H9 (cell line): ENCODE data around the gene ABL2. TPM values are rescaled to one million over a fixed set of nuclear protein-coding genes. Genes with fewer than 3 reads are reported as not detected.

Experiments
- DNase-seq: peaks from one replicate; pipeline ENCODE4 v3.0.0-alpha.2; 2017
- H2AFZ ChIP-seq: one replicate; pipeline ENCODE4 v1.6.1; 2013; ENCODE audit warnings: mild to moderate bottlenecking, low read length, control low read depth, moderate library complexity
- H2AK5ac ChIP-seq: 2 replicates; pipeline ENCODE4 v1.6.1; 2013; ENCODE audit warnings: low read length, control low read depth, mixed read lengths; ENCODE audit not compliant: insufficient read length
- H2BK120ac ChIP-seq: one replicate; pipeline ENCODE4 v1.6.1; 2013; ENCODE audit warnings: low read depth, mild to moderate bottlenecking, low read length, control low read depth, inconsistent platforms; ENCODE audit not compliant: poor library complexity, severe bottlenecking
- H2BK12ac ChIP-seq: 2 replicates; pipeline ENCODE4 v1.6.1; 2013; ENCODE audit warnings: low read length, control low read depth, mixed read lengths, low read depth; ENCODE audit not compliant: insufficient read length
- H2BK15ac ChIP-seq: 2 replicates; pipeline ENCODE4 v1.6.1; 2013; ENCODE audit warnings: low read depth, low read length, control low read depth
- H2BK20ac ChIP-seq: one replicate; pipeline ENCODE4 v1.6.1; 2013; ENCODE audit warnings: low read depth, mild to moderate bottlenecking, low read length, control low read depth, inconsistent platforms; ENCODE audit not compliant: poor library complexity, severe bottlenecking
- H2BK5ac ChIP-seq: 2 replicates; pipeline ENCODE4 v1.6.1; 2013; ENCODE audit warnings: low read length, control low read depth, mixed read lengths; ENCODE audit not compliant: insufficient read length
- H3K14ac ChIP-seq: 2 replicates; pipeline ENCODE4 v1.6.1; 2013; ENCODE audit warnings: low read length, control low read depth; ENCODE audit not compliant: insufficient read depth
- H3K18ac ChIP-seq: 2 replicates; pipeline ENCODE4 v1.6.1; 2013; ENCODE audit warnings: low read depth, mild to moderate bottlenecking, mixed read lengths, low read length, control low read depth; ENCODE audit not compliant: insufficient read length
- H3K23ac ChIP-seq: 2 replicates; pipeline ENCODE4 v1.6.1; 2013; ENCODE audit warnings: low read length, control low read depth, mixed read lengths, low read depth; ENCODE audit not compliant: insufficient read length
- H3K23me2 ChIP-seq: 2 replicates; pipeline ENCODE4 v1.6.1; 2013; ENCODE audit warnings: low read depth, mild to moderate bottlenecking, mixed read lengths, low read length, control low read depth; ENCODE audit not compliant: insufficient read length, poor library complexity, severe bottlenecking
- H3K27ac ChIP-seq: 2 replicates; pipeline ENCODE4 v1.5.1; 2013; ENCODE audit warnings: low read length, control low read depth, mixed read lengths, low read depth; ENCODE audit not compliant: insufficient read length
- H3K27me3 ChIP-seq: 2 replicates; pipeline ENCODE4 v1.6.1; 2013; ENCODE audit warnings: low read length, control low read depth, inconsistent platforms; ENCODE audit not compliant: insufficient read depth
- H3K4ac ChIP-seq: 2 replicates; pipeline ENCODE4 v1.6.1; 2013; ENCODE audit warnings: low read depth, mild to moderate bottlenecking, control low read depth, inconsistent platforms, low read length, moderate library complexity
- H3K4me1 ChIP-seq: 2 replicates; pipeline ENCODE4 v1.6.1; 2013; ENCODE audit warnings: low read length, control low read depth, inconsistent platforms; ENCODE audit not compliant: insufficient read depth
- H3K4me2 ChIP-seq: 2 replicates; pipeline ENCODE4 v1.6.1; 2013; ENCODE audit warnings: low read length, control low read depth, mixed read lengths; ENCODE audit not compliant: insufficient read length, insufficient read depth
- H3K56ac ChIP-seq: 2 replicates; pipeline ENCODE4 v1.6.1; 2013; ENCODE audit warnings: low read depth, mild to moderate bottlenecking, mixed read lengths, low read length, control low read depth; ENCODE audit not compliant: insufficient read length
- H3K79me1 ChIP-seq: 2 replicates; pipeline ENCODE4 v1.6.1; 2013; ENCODE audit warnings: low read depth, mild to moderate bottlenecking, moderate library complexity, low read length, control low read depth, inconsistent platforms; ENCODE audit not compliant: insufficient read depth, poor library complexity, severe bottlenecking
- H3K79me2 ChIP-seq: 2 replicates; pipeline ENCODE4 v1.6.1; 2013; ENCODE audit warnings: low read length, control low read depth, inconsistent platforms; ENCODE audit not compliant: insufficient read depth
- H3K9ac ChIP-seq: 2 replicates; pipeline ENCODE4 v1.6.1; 2013; ENCODE audit warnings: low read length, control low read depth, mixed read lengths; ENCODE audit not compliant: insufficient read length; ENCODE audit errors: extremely low read depth
- H3K9me3 ChIP-seq: one replicate; pipeline ENCODE4 v1.6.1; 2013; ENCODE audit warnings: low read depth, low read length, inconsistent platforms; ENCODE audit not compliant: control insufficient read depth
- H3T11ph ChIP-seq: one replicate; pipeline ENCODE4 v1.6.1; 2013; ENCODE audit warnings: mild to moderate bottlenecking, low read length, control low read depth, inconsistent platforms
- H4K20me1 ChIP-seq: one replicate; pipeline ENCODE4 v1.6.1; 2013; ENCODE audit not compliant: control insufficient read depth, insufficient read length, insufficient read depth
- H4K5ac ChIP-seq: 2 replicates; pipeline ENCODE4 v1.6.1; 2013; ENCODE audit warnings: low read depth, mild to moderate bottlenecking, mixed read lengths, low read length, control low read depth; ENCODE audit not compliant: insufficient read length
- H4K8ac ChIP-seq: replicated peaks from 2 replicates; pipeline ENCODE4 v1.6.1; 2013; ENCODE audit warnings: low read length, control low read depth, mixed read lengths, low read depth; ENCODE audit not compliant: insufficient read length
- H4K91ac ChIP-seq: 2 replicates; pipeline ENCODE4 v1.6.1; 2013; ENCODE audit warnings: low read depth, mild to moderate bottlenecking, moderate library complexity, mixed read lengths, low read length, control low read depth; ENCODE audit not compliant: insufficient read length
- H3K27ac Mint-ChIP-seq, 3 experiments: 2 replicates in 2 of 3; 3 replicates in 1 of 3; pipeline ENCODE4 v1.8.0; 2020 to 2021; ENCODE audit warnings: mixed read lengths in 3 of 3, mild to moderate bottlenecking in 1 of 3, moderate library complexity in 1 of 3
- H3K27me3 Mint-ChIP-seq: 2 replicates; pipeline ENCODE4 v1.8.0; 2021; ENCODE audit warnings: low read depth, mild to moderate bottlenecking, moderate library complexity, mixed read lengths
- H3K36me3 Mint-ChIP-seq, 3 experiments: 2 replicates in 2 of 3; 3 replicates in 1 of 3; pipeline ENCODE4 v1.8.0; 2020 to 2021; ENCODE audit warnings: low read depth in 3 of 3, mixed read lengths in 3 of 3; ENCODE audit not compliant: insufficient read depth in 1 of 3
- H3K4me1 Mint-ChIP-seq, 2 experiments: 2 replicates each; pipeline ENCODE4 v1.8.0; 2020; ENCODE audit warnings: mixed read lengths in 2 of 2
- H3K4me3 Mint-ChIP-seq, 2 experiments: 2 replicates in 1 of 2; 3 replicates in 1 of 2; pipeline ENCODE4 v1.8.0; 2020 to 2021; ENCODE audit warnings: mild to moderate bottlenecking in 2 of 2, mixed read lengths in 2 of 2, moderate library complexity in 1 of 2
- H3K9me3 Mint-ChIP-seq, 2 experiments: 2 replicates in 1 of 2; 3 replicates in 1 of 2; pipeline ENCODE4 v1.8.0; 2020; ENCODE audit warnings: mild to moderate bottlenecking in 2 of 2, mixed read lengths in 2 of 2, moderate library complexity in 1 of 2
- WGBS: extraction: QIAGEN DNeasy Blood & Tissue Kit; methylation state at CpG from one replicate; pipeline ENCODE4 v1.1.7; 2013; ENCODE audit warnings: missing lambda C conversion rate, low lambda C conversion rate, mixed read lengths; ENCODE audit not compliant: insufficient read length; ENCODE audit errors: extremely low coverage; 5-methylcytosine and 5-hydroxymethylcytosine counted together
- total RNA-seq: library from RNA; stranded (reverse); gene quantifications from 2 replicates; pipeline ENCODE4 v1.2.1, GENCODE V29; 2021
- TF ChIP-seq, protein P1 (sequence below): fragments of 200-600 bp; sonication (generic); conservative IDR thresholded peaks from 3 replicates; pipeline ENCODE4 v1.8.0; 2021; ENCODE audit warnings: antibody characterized with exemption, mild to moderate bottlenecking

ABL2 gene
- total RNA-seq, 1 experiment from 2014 or later = 21.2 TPM

DNA sequence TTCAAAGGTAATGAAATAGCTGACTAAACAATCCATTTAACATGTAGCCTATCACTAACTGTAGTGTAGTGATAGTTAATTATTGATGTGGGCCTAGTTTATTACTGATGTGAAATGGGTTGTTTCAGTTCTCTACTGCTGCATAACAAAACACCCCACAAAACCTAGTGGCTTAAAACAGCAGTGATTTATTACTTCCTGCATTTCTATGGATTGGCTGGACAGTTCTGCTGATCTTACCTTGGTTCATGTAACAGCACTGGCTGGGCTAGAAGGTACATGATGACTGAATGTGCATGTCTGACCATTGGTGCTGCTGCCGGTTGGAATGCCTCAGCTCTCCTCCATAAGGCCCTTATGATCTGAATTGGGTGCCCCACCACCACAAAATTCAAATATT is 5.4 kb upstream of the ABL2 start:
- Histone ChIP-seq H3K23ac (no peak overlapping the region), H3T11ph (no peak overlapping the region), H3K27ac (no peak overlapping the region), H3K14ac (no peak overlapping the region), H2BK5ac (no peak overlapping the region), H3K79me1 (no peaks in the 10 kb centered on the region), H3K79me2 (no peaks in the 10 kb centered on the region), H2BK120ac (no peak overlapping the region), H4K8ac (no peak overlapping the region), H3K56ac (no peak overlapping the region), H2BK15ac (no peak overlapping the region), H2AFZ (no peak overlapping the region), H3K9ac (no peak overlapping the region), H3K9me3 (no peaks in the 10 kb centered on the region), H4K5ac (no peak overlapping the region), H3K4ac (no peak overlapping the region), H3K4me2 (no peak overlapping the region), H4K20me1 (no peaks in the 10 kb centered on the region), H3K4me1 (no peaks in the 10 kb centered on the region), H2BK20ac (no peak overlapping the region), H3K27me3 (no peaks in the 10 kb centered on the region), H2BK12ac (no peak overlapping the region), H2AK5ac (no peak overlapping the region), H4K91ac (no peak overlapping the region), H3K23me2 (no peaks in the 10 kb centered on the region), H3K18ac (no peak overlapping the region)
- H3K4me1 Mint-ChIP-seq = peaks cover 4 to 8% of the 10 kb centered on the region in 2 experiments
- no peaks in the 10 kb centered on the region for H3K36me3 Mint-ChIP-seq
- TF ChIP-seq, protein P1, sequence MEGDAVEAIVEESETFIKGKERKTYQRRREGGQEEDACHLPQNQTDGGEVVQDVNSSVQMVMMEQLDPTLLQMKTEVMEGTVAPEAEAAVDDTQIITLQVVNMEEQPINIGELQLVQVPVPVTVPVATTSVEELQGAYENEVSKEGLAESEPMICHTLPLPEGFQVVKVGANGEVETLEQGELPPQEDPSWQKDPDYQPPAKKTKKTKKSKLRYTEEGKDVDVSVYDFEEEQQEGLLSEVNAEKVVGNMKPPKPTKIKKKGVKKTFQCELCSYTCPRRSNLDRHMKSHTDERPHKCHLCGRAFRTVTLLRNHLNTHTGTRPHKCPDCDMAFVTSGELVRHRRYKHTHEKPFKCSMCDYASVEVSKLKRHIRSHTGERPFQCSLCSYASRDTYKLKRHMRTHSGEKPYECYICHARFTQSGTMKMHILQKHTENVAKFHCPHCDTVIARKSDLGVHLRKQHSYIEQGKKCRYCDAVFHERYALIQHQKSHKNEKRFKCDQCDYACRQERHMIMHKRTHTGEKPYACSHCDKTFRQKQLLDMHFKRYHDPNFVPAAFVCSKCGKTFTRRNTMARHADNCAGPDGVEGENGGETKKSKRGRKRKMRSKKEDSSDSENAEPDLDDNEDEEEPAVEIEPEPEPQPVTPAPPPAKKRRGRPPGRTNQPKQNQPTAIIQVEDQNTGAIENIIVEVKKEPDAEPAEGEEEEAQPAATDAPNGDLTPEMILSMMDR = no peak
- DNase-seq = no peak
- H3K4me3 Mint-ChIP-seq = no peak overlapping the region
- no peak overlapping the region for H3K27ac Mint-ChIP-seq
- WGBS = no CpG with 5 or more reads among the region's 1 CpG
- peaks cover 6% of the 10 kb centered on the region for H3K27me3 Mint-ChIP-seq
- no peaks in the 10 kb centered on the region for H3K9me3 Mint-ChIP-seq
